ENCODE measurements around the gene RUNX1.

DNA sequence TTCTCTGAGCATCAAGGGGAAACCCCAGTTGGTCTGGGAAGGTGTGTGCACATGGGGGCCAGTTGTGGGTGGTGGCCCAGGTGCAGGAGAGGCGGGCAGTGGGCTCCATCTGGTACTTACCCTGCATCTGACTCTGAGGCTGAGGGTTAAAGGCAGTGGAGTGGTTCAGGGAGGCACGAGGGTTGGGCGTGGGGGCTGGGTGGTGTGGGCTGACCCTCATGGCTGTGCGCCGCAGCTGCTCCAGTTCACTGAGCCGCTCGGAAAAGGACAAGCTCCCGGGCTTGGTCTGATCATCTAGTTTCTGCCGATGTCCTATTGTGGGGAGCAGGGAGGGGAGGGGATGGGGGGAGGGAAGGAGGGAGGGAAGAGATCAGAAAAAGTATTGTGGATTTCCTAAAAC, 214.8 kb downstream of the RUNX1 start:
- TF ChIP-seq, protein P1, sequence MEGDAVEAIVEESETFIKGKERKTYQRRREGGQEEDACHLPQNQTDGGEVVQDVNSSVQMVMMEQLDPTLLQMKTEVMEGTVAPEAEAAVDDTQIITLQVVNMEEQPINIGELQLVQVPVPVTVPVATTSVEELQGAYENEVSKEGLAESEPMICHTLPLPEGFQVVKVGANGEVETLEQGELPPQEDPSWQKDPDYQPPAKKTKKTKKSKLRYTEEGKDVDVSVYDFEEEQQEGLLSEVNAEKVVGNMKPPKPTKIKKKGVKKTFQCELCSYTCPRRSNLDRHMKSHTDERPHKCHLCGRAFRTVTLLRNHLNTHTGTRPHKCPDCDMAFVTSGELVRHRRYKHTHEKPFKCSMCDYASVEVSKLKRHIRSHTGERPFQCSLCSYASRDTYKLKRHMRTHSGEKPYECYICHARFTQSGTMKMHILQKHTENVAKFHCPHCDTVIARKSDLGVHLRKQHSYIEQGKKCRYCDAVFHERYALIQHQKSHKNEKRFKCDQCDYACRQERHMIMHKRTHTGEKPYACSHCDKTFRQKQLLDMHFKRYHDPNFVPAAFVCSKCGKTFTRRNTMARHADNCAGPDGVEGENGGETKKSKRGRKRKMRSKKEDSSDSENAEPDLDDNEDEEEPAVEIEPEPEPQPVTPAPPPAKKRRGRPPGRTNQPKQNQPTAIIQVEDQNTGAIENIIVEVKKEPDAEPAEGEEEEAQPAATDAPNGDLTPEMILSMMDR (conservative IDR thresholded peaks at IDR 0.05; ENCODE audit: low read depth, low read length), result no peak
- no peak for TF ChIP-seq EZH2 (IDR thresholded peaks at IDR 0.05; ENCODE audit: low read length, unreplicated experiment)
